ENCODE data around the gene NPTXR. TPM values are rescaled to one million over a fixed set of nuclear protein-coding genes. Genes with fewer than 3 reads are reported as not detected.

Gene NPTXR
- total RNA-seq, 1 donor from 2014 or later, result 9.3 TPM

DNA sequence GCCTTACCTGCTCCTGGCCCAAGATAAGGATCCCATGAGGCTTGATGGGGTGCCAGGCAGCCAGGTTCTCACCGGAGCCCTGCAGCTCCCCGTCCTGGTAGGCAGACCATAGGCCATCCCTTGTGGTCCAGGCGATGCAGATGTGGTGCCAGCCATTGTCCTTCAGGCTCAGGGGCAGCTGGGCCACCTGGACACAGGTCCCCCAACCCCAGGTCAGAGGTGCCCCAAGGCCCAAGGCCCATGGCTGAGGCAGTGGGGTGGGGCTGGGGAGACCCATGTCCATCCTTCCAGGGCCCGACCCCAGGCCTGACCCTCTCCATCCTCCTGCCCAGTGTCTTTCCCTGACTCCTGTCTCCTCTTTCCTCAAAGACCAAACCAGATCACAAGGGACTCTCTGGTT is 20.8 kb downstream of the NPTXR start:
- Mint-ChIP-seq H3K4me3 (no peak overlapping the region), H3K27me3 (ENCODE audit: low read depth) (peaks cover 22% of the 10 kb centered on the region), H3K36me3 (ENCODE audit: low read depth) (no peaks in the 10 kb centered on the region), H3K27ac (ENCODE audit: unreplicated experiment) (no peak overlapping the region), H3K4me1 (peaks cover 15% of the 10 kb centered on the region), H3K9me3 (no peaks in the 10 kb centered on the region)
- TF ChIP-seq, protein P1, sequence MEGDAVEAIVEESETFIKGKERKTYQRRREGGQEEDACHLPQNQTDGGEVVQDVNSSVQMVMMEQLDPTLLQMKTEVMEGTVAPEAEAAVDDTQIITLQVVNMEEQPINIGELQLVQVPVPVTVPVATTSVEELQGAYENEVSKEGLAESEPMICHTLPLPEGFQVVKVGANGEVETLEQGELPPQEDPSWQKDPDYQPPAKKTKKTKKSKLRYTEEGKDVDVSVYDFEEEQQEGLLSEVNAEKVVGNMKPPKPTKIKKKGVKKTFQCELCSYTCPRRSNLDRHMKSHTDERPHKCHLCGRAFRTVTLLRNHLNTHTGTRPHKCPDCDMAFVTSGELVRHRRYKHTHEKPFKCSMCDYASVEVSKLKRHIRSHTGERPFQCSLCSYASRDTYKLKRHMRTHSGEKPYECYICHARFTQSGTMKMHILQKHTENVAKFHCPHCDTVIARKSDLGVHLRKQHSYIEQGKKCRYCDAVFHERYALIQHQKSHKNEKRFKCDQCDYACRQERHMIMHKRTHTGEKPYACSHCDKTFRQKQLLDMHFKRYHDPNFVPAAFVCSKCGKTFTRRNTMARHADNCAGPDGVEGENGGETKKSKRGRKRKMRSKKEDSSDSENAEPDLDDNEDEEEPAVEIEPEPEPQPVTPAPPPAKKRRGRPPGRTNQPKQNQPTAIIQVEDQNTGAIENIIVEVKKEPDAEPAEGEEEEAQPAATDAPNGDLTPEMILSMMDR (conservative IDR thresholded peaks at IDR 0.05), result no peak
- no peak for DNase-seq (ENCODE audit: low read depth, low spot score)

DNA sequence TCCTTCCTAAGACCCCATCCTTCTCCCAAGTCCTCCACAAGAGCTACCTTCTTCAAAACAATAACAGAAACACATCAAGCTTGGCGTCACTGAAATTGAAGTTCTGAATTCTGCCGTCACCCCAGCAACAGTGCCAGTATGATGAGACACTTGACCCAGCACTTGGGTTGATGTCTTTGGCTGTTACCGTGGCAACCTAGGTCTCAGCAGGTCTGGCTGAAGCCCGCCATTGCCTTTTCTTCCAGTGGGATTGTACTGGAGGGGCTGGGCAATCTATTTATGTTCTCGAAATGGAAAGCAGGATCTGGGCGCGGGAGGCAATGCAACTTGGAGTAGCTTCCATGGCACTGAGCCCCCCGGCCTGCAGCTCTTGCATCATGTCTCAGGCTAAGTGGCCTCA is 23.8 kb downstream of the NPTXR start:
- no peak for DNase-seq (ENCODE audit: low read depth, low spot score)
- Mint-ChIP-seq H3K27ac (ENCODE audit: unreplicated experiment) (no peak overlapping the region), H3K4me1 (peaks cover 15% of the 10 kb centered on the region), H3K36me3 (ENCODE audit: low read depth) (no peaks in the 10 kb centered on the region), H3K9me3 (no peaks in the 10 kb centered on the region), H3K4me3 (no peak overlapping the region), H3K27me3 (ENCODE audit: low read depth) (peaks cover 42% of the 10 kb centered on the region)
- TF ChIP-seq, protein P1 (conservative IDR thresholded peaks at IDR 0.05), result no peak

DNA sequence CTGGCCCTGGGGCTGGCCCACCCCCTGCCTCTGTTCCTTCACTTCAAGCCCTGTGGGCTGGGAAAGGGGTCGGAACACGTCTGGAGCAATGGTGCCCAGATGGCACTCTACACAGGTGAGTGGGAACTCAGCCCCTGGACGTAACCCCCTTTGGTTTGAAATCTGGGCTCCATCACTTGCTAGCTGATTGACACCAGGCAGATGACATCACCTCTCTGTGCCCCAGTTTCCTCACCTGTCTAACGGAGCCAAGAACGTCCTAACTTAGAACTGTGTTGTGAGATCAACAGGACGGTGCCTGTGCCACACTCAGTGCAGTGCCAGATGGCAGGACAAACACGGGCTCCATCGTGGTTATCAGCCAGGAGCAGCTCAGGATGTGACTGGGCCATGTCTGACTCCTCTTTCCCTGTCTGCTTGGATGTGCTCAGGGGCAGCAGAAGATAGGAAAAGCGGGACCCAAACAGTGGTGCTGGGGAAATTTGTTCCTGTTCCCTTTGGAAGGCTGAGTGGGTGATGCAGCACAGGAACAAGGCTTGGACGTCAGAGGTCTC is 24.4 kb downstream of the NPTXR start:
- peak overlapping the region; percentile 27 for H3K27ac Mint-ChIP-seq (ENCODE audit: unreplicated experiment)
- H3K9me3 Mint-ChIP-seq, result no peaks in the 10 kb centered on the region
- no peak for DNase-seq (ENCODE audit: low read depth, low spot score)
- no peaks in the 10 kb centered on the region for H3K36me3 Mint-ChIP-seq (ENCODE audit: low read depth)
- H3K4me1 Mint-ChIP-seq, result peaks cover 14% of the 10 kb centered on the region
- H3K27me3 Mint-ChIP-seq (ENCODE audit: low read depth), result peaks cover 46% of the 10 kb centered on the region
- H3K4me3 Mint-ChIP-seq, result no peak overlapping the region
- TF ChIP-seq, protein P1 (conservative IDR thresholded peaks at IDR 0.05), result no peak

DNA sequence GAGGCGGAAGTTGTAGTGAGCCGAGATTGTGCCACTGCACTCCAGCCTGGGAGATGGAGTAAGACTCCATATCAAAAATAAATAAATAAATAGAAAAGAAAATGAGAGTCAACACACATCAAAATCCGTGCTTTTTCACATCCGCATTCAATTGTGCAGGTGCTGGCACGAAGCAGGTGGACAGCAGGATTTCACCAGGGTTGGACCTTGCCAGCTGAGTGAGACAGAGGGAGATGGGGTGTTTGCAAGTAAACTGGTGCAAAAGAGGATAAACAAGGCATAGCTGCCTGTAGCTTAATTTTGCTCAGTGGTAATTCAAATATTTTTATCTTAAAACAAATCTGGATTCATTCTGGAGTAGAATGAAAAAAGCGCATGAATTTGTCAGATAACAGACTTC is 26.6 kb downstream of the NPTXR start:
- no peak for DNase-seq (ENCODE audit: low read depth, low spot score)
- H3K27me3 Mint-ChIP-seq (ENCODE audit: low read depth), result peaks cover 56% of the 10 kb centered on the region
- H3K36me3 Mint-ChIP-seq (ENCODE audit: low read depth), result no peaks in the 10 kb centered on the region
- H3K9me3 Mint-ChIP-seq, result no peaks in the 10 kb centered on the region
- peaks cover 10% of the 10 kb centered on the region for H3K4me1 Mint-ChIP-seq
- TF ChIP-seq, protein P1 (conservative IDR thresholded peaks at IDR 0.05), result no peak
- no peak overlapping the region for H3K4me3 Mint-ChIP-seq
- no peak overlapping the region for H3K27ac Mint-ChIP-seq (ENCODE audit: unreplicated experiment)

DNA sequence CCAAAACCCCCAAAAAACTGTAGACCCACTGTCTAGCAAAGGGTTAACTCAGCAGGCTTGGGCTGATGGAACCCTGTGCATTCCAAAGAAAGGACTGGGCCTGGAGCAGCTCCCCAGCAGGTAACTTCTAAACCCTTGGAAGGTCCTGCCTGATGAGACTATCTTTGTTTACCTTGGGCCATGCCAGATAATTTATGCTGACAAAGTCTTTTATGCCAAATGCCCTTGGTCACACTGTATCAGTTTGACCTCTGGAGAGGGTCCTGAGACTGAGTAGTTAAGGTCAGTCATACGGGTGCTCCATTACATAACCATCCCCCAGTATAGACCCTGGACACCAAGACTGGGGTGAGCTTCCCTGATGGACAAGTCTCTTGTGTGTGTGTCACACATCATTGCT is 28.0 kb downstream of the NPTXR start:
- Mint-ChIP-seq H3K4me1 (peaks cover 10% of the 10 kb centered on the region), H3K9me3 (peaks cover 4% of the 10 kb centered on the region), H3K27ac (ENCODE audit: unreplicated experiment) (no peak overlapping the region), H3K27me3 (ENCODE audit: low read depth) (peaks cover 61% of the 10 kb centered on the region), H3K4me3 (no peak overlapping the region), H3K36me3 (ENCODE audit: low read depth) (no peaks in the 10 kb centered on the region)
- TF ChIP-seq, protein P1 (conservative IDR thresholded peaks at IDR 0.05), result no peak
- DNase-seq (ENCODE audit: low read depth, low spot score), result no peak
